Activated B cell treated with CpG ODN at 0.5 μM for 24 hours (primary cell): ENCODE results near the gene GJA3. TPM values are rescaled to one million over a fixed set of nuclear protein-coding genes. Genes with fewer than 3 reads are reported as not detected.

Experiments
- ATAC-seq: fragments of 200-7000 bp; cut with Tn5 transposase; one replicate; pipeline ENCODE4 v1.10.0; 2021; ENCODE audit warnings: low read depth, mild to moderate bottlenecking, moderate library complexity
- CTCF ChIA-PET: fragments of 350-600 bp; sonication (Branson Sonifier 250); formaldehyde crosslinking; loops from one replicate; lab custom pipeline; 2021; ENCODE audit warnings: antibody characterized with exemption; lab: Charles Lee
- POLR2A ChIA-PET: fragments of 350-600 bp; sonication (Branson Sonifier 250); formaldehyde crosslinking; loops from one replicate; lab custom pipeline; 2021; ENCODE audit warnings: antibody characterized with exemption; lab: Charles Lee
- DNase-seq: peaks from one replicate; pipeline ENCODE4 v3.0.0; 2022
- H3K27ac Mint-ChIP-seq: one replicate; pipeline ENCODE4 v1.8.0; 2020; ENCODE audit warnings: mixed read lengths
- H3K27me3 Mint-ChIP-seq: one replicate; pipeline ENCODE4 v1.8.0; 2021; ENCODE audit warnings: mixed read lengths
- H3K36me3 Mint-ChIP-seq: one replicate; pipeline ENCODE4 v1.8.0; 2021; ENCODE audit warnings: low read depth, mixed read lengths
- H3K4me1 Mint-ChIP-seq: one replicate; pipeline ENCODE4 v1.8.0; 2021; ENCODE audit warnings: mixed read lengths
- H3K4me3 Mint-ChIP-seq: one replicate; pipeline ENCODE4 v1.8.0; 2020; ENCODE audit warnings: mild to moderate bottlenecking, mixed read lengths
- H3K9me3 Mint-ChIP-seq: one replicate; pipeline ENCODE4 v1.8.0; 2020; ENCODE audit warnings: mixed read lengths
- CTCF ChIP-seq: fragments of 200-600 bp; IDR thresholded peaks from one replicate; pipeline ENCODE4 v1.8.0; 2022; ENCODE audit warnings: antibody characterized with exemption, mild to moderate bottlenecking
- intact Hi-C: fragments of 100-400 bp; cut with micrococcal nuclease; formaldehyde crosslinking; loops from one replicate; pipeline ENCODE4 v1.15.1; 2024
- total RNA-seq: library from RNA; stranded (reverse); gene quantifications from 2 replicates; pipeline ENCODE4 v1.2.3, GENCODE V29; 2022

Gene GJA3
- total RNA-seq, 1 donor from 2014 or later: 0.09 TPM

GRCh38 chr13:20099319-20099718, 61.5 kb downstream of the GJA3 start:
- intact Hi-C loops: no loop called here
- no peak for TF ChIP-seq CTCF
- Mint-ChIP-seq H3K36me3 (no peaks in the 10 kb centered on the region), H3K4me3 (no peak overlapping the region), H3K4me1 (no peaks in the 10 kb centered on the region), H3K27ac (no peak overlapping the region), H3K27me3 (peaks cover 25% of the 10 kb centered on the region), H3K9me3 (no peaks in the 10 kb centered on the region)
- DNase-seq (no peak), ATAC-seq (no peak)
- ChIA-PET POLR2A (no interaction called here), CTCF (no interaction called here)

- intact Hi-C loops: no loop called here
- CTCF ChIA-PET: no interaction called here
- POLR2A ChIA-PET: no interaction called here
These were observed 66.9 kb downstream of the GJA3 start for GRCh38 chr13:20093951-20094350.

GRCh38 chr13:20090349-20090748, 70.5 kb downstream of the GJA3 start:
- no peak for TF ChIP-seq CTCF
- POLR2A ChIA-PET: no interaction called here
- no peak for DNase-seq
- Mint-ChIP-seq H3K4me1 (no peaks in the 10 kb centered on the region), H3K4me3 (no peak overlapping the region), H3K9me3 (no peaks in the 10 kb centered on the region), H3K36me3 (peaks cover 19% of the 10 kb centered on the region), H3K27me3 (no peaks in the 10 kb centered on the region), H3K27ac (no peak overlapping the region)
- intact Hi-C loops: loop anchor here (1.0 kb wide), 1 partner anchor 73 kb away; no protein-coding TSS in a partner anchor
- ATAC-seq: no peak
- CTCF ChIA-PET: interaction anchor here (1.4 kb wide), 1 partner anchor 72 kb away, joined by 3 read pairs; no protein-coding TSS in a partner anchor

More at GRCh38 chr13:20093951-20094350, 66.9 kb downstream of the GJA3 start:
- no peaks in the 10 kb centered on the region for H3K9me3 Mint-ChIP-seq
- ATAC-seq: no peak
- TF ChIP-seq CTCF: no peak
- DNase-seq: no peak
- no peaks in the 10 kb centered on the region for H3K36me3 Mint-ChIP-seq
- no peak overlapping the region for H3K27ac Mint-ChIP-seq
- H3K4me3 Mint-ChIP-seq: no peak overlapping the region
- H3K27me3 Mint-ChIP-seq: peaks cover 5% of the 10 kb centered on the region
- H3K4me1 Mint-ChIP-seq: no peaks in the 10 kb centered on the region

Other genes with a start within 250 kb of the GJA3 start
- 64.8 and 75.2 TPM in 2 replicates for gene ZMYM2, start 202.3 kb downstream of the GJA3 start, total RNA-seq
- not detected in 2 replicates for gene GJB2, start 31.9 kb upstream of the GJA3 start, total RNA-seq
- gene GJB6, start 71.3 kb upstream of the GJA3 start, total RNA-seq: not detected in 2 replicates